GM12878 (cell line): Measurements from ENCODE around the gene MYO1D. TPM values are rescaled to one million over a fixed set of nuclear protein-coding genes. Genes with fewer than 3 reads are reported as not detected.

Experiments used
- ATAC-seq: fragments of 200-7000 bp; cut with Tn5 transposase; 3 replicates; pipeline ENCODE4 v1.9.1; 2020; ENCODE audit warnings: mild to moderate bottlenecking, moderate library complexity
- BruUV-seq: library from RNA; stranded (reverse); fragments of 400-500 nt; replicated peaks from 2 replicates; lab custom pipeline; 2021; lab: Mats Ljungman, UMichigan
- CTCF ChIA-PET: fragments of 300-600 bp; sonication (Branson Sonifier 250); formaldehyde crosslinking; extraction: SDS; loops from one replicate; lab custom pipeline; 2021; ENCODE audit warnings: inconsistent platforms; lab: Yijun Ruan, JAX
- POLR2A ChIA-PET: fragments of 350-600 bp; formaldehyde crosslinking; extraction: SDS; loops from one replicate; lab custom pipeline; 2021; ENCODE audit warnings: inconsistent platforms; lab: Charles Lee
- RAD21 ChIA-PET: fragments of 300-600 bp; sonication (Branson Sonifier 250); formaldehyde crosslinking; loops from one replicate; lab custom pipeline; 2023; ENCODE audit warnings: antibody characterized with exemption; ENCODE audit not compliant: unreplicated experiment; lab: Charles Lee
- SMC1A ChIA-PET: fragments of 300-600 bp; sonication (Branson Sonifier 250); formaldehyde crosslinking; loops from one replicate; lab custom pipeline; 2023; ENCODE audit not compliant: unreplicated experiment, uncharacterized antibody; lab: Charles Lee
- DNase-seq: peaks from one replicate; pipeline ENCODE4 v3.0.0-alpha.2; 2011; ENCODE audit warnings: low read depth, low spot score
- FAIRE-seq: peaks from 3 replicates; lab custom pipeline; 2011; peaks lifted over from hg19 to GRCh38; lab: Jason Lieb, UNC
- H2AFZ ChIP-seq: 2 replicates; pipeline ENCODE4 v1.6.0; 2011; ENCODE audit warnings: low read depth, low read length, control low read depth; ENCODE audit not compliant: control insufficient read depth
- H3K27ac ChIP-seq: 2 replicates; pipeline ENCODE4 v1.5.1; 2011; ENCODE audit warnings: control low read depth; ENCODE audit not compliant: control insufficient read depth, insufficient read depth
- H3K27me3 ChIP-seq, 2 experiments: replicated peaks in 1 of 2; 2 replicates each; pipeline versions ENCODE4 v1.6.0 to v1.6.1; 2011; ENCODE audit warnings: low read length in 1 of 2; ENCODE audit not compliant: control insufficient read depth in 2 of 2, insufficient read depth in 2 of 2
- H3K36me3 ChIP-seq, 2 experiments: 2 replicates each; pipeline ENCODE4 v1.5.1; 2011; ENCODE audit warnings: low read length in 1 of 2; ENCODE audit not compliant: control insufficient read depth in 2 of 2, insufficient read depth in 2 of 2
- H3K4me1 ChIP-seq: 2 replicates; pipeline ENCODE4 v1.6.1; 2011; ENCODE audit warnings: mild to moderate bottlenecking, low read length, moderate library complexity, mixed read lengths; ENCODE audit not compliant: control insufficient read depth, insufficient read depth
- H3K4me2 ChIP-seq: 2 replicates; pipeline ENCODE4 v1.6.0; 2011; ENCODE audit warnings: control low read depth; ENCODE audit not compliant: control insufficient read depth, insufficient read depth
- H3K4me3 ChIP-seq: fragments of 200-600 bp; sonication (generic); 2 replicates; pipeline ENCODE4 v1.5.1; 2016
- H3K79me2 ChIP-seq: 2 replicates; pipeline ENCODE4 v1.6.0; 2011; ENCODE audit warnings: low read length; ENCODE audit not compliant: control insufficient read depth, insufficient read depth
- H3K9ac ChIP-seq: 2 replicates; pipeline ENCODE4 v1.8.0; 2011; ENCODE audit warnings: low read length, control low read depth, mixed read lengths; ENCODE audit not compliant: control insufficient read depth, insufficient read depth
- H3K9me3 ChIP-seq: replicated peaks from 3 replicates; pipeline ENCODE4 v1.5.1; 2011; ENCODE audit warnings: mild to moderate bottlenecking, low read length; ENCODE audit not compliant: control insufficient read depth, insufficient read depth
- H4K20me1 ChIP-seq: 2 replicates; pipeline ENCODE4 v1.6.0; 2011; ENCODE audit not compliant: control insufficient read depth, insufficient read depth
- ESRRA ChIP-seq: IDR thresholded peaks from 2 replicates; pipeline ENCODE4 v1.6.1; 2012; ENCODE audit warnings: mild to moderate bottlenecking, low read length, improper control_type of control experiment
- JUNB ChIP-seq: IDR thresholded peaks from 2 replicates; pipeline ENCODE4 v1.6.1; 2016; ENCODE audit warnings: antibody characterized with exemption, mild to moderate bottlenecking
- NBN ChIP-seq: fragments of 450-650 bp; IDR thresholded peaks from 2 replicates; pipeline ENCODE4 v1.6.1; 2016
- POU2F2 ChIP-seq: IDR thresholded peaks from 3 replicates; pipeline ENCODE4 v1.6.1; 2011; ENCODE audit warnings: low read depth, mild to moderate bottlenecking, low read length, borderline replicate concordance
- RB1 ChIP-seq: fragments of 450-650 bp; formaldehyde crosslinking; IDR thresholded peaks from 2 replicates; pipeline ENCODE4 v1.6.1; 2017; ENCODE audit warnings: mild to moderate bottlenecking, borderline replicate concordance
- SPI1 ChIP-seq: IDR thresholded peaks from 2 replicates; pipeline ENCODE4 v1.6.1; 2011; ENCODE audit warnings: low read depth, mild to moderate bottlenecking, low read length, moderate library complexity, borderline replicate concordance; ENCODE audit not compliant: insufficient read depth
- SREBF1 ChIP-seq: IDR thresholded peaks from 2 replicates; pipeline ENCODE4 v1.6.1; 2012; ENCODE audit warnings: mild to moderate bottlenecking, low read length
- SREBF2 ChIP-seq: IDR thresholded peaks from 2 replicates; pipeline ENCODE4 v1.6.1; 2012; ENCODE audit warnings: mild to moderate bottlenecking, low read length
- STAT3 ChIP-seq: IDR thresholded peaks from 2 replicates; pipeline ENCODE4 v1.6.1; 2011; ENCODE audit warnings: low read depth, low read length, improper control_type of control experiment
- TARDBP ChIP-seq: IDR thresholded peaks from 2 replicates; pipeline ENCODE4 v1.6.1; 2016; ENCODE audit warnings: borderline replicate concordance
- WGBS: methylation state at CpG from one replicate; pipeline ENCODE4 v1.1.6; 2016; ENCODE audit warnings: low lambda C conversion rate; ENCODE audit not compliant: insufficient replicate concordance, insufficient coverage; ENCODE audit errors: missing lambda C conversion rate; 5-methylcytosine and 5-hydroxymethylcytosine counted together
- in situ Hi-C: fragments of 300-500 bp; cut with MboI; formaldehyde crosslinking; loops from 9 replicates; pipeline ENCODE4 v1.14.3; 2018; ENCODE audit warnings: mixed read lengths
- intact Hi-C: fragments of 100-400 bp; cut with micrococcal nuclease; formaldehyde crosslinking; loops from one replicate; pipeline ENCODE4 v1.14.2; 2022; ENCODE audit not compliant: unreplicated experiment
- polyA plus RNA-seq, 11 experiments: library from polyadenylated mRNA; depleted of rRNA in 4 of 11; unstranded in 6 of 11; stranded (reverse) in 5 of 11; fragments of >200 nt; fragmentation: Nextera tagmentation in 4 of 11; fragmentation: Illumina TruSeq in 1 of 11; extraction: Ambion mirVana in 4 of 11; extraction: Trizol in 1 of 11; gene quantifications; 1 replicate in 1 of 11; 2 replicates in 10 of 11; pipeline versions ENCODE4 v1.2.1 to v1.2.3, GENCODE V29; 2011 to 2016; ENCODE audit warnings: inconsistent platforms in 2 of 11, missing spikeins in 2 of 11, low read depth in 1 of 11
- total RNA-seq, 4 experiments: library from RNA; depleted of rRNA in 3 of 4; stranded (reverse); fragments of >200 nt in 3 of 4; fragmentation: Illumina TruSeq in 1 of 4; extraction: Trizol in 1 of 4; gene quantifications; 2 replicates each; pipeline versions ENCODE4 v1.2.1 to v1.2.3, GENCODE V29; 2013 to 2021
- TF ChIP-seq, protein P1 (sequence below): fragments of 150-350 bp; IDR thresholded peaks from 2 replicates; pipeline ENCODE4 v1.6.1; 2016; ENCODE audit warnings: low read depth, low read length
- TF ChIP-seq, protein P2 (sequence below): IDR thresholded peaks from 2 replicates; pipeline ENCODE4 v1.6.1; 2012; ENCODE audit warnings: low read length, inconsistent platforms

Gene MYO1D
- total and polyA plus RNA-seq, 10 of the 15 experiments (the other 5 are each of a cell fraction or from before 2014, with no cell fraction given), result 1.8 to 37.7 (median 25.4) TPM

DNA sequence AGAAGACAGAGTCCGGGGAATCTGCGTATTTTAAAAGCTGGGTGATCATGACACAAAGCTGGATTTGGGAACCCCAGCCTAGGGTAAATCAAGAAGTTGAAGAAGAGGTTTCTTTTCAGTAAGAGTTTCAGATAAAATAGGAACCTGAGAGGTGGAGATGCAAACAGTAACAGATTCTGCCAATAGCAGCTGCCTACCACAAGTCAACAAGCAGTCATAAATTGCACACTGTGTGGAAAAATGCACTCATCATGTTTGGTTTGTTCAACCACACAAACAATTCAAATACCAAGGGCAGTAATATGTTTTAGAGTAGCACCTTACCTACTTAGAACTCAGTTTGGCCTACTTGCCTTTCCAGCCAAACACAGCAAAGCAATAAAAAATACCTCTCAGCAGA, 14.0 kb downstream of the MYO1D start:
- no peaks in the 10 kb centered on the region; the same call in none of the 2 replicates for H3K79me2 ChIP-seq
- BruUV-seq, result no TSS peak
- ChIA-PET SMC1A (interaction anchor here (0.6 to 12.8 kb wide), 4 partner anchors 12 to 67 kb away, joined by 3 to 127 read pairs (median 27); partner anchors contain the start of gene MYO1D), CTCF (interaction anchor here (1.2 to 10.7 kb wide), 3 partner anchors 12 to 79 kb away, joined by 5 to 112 read pairs (median 7); partner anchors contain the start of gene MYO1D), POLR2A (interaction anchor here (0.6 to 2.4 kb wide), 5 partner anchors 11 to 293 kb away, joined by 4 to 20 read pairs (median 5); partner anchors contain the start of gene MYO1D), RAD21 (interaction anchor here (2.1 to 7.0 kb wide), 3 partner anchors 9 to 34 kb away, joined by 10 to 46 read pairs (median 11); partner anchors contain the start of gene MYO1D)
- intact Hi-C loops, result loop anchor here (5.0 kb wide), 1 partner anchor 36 kb away; no protein-coding TSS in a partner anchor
- H3K27me3 ChIP-seq, result no peaks in the 10 kb centered on the region
- peak; percentile 11; the same call in 2 of the 3 replicates for ATAC-seq
- H3K9me3 ChIP-seq, result no peaks in the 10 kb centered on the region
- H3K4me1 ChIP-seq, result peaks cover 6% of the 10 kb centered on the region; the same call in 1 of the 2 replicates
- no peaks in the 10 kb centered on the region for H4K20me1 ChIP-seq
- in situ Hi-C loops, result no loop called here
- WGBS, result 95% methylated on average over 2 of the region's 2 CpGs
- H2AFZ ChIP-seq, result no peak overlapping the region
- no peak overlapping the region for H3K27ac ChIP-seq
- H3K36me3 ChIP-seq, result no peaks in the 10 kb centered on the region
- H3K9ac ChIP-seq, result no peak overlapping the region
- no peak overlapping the region for H3K4me3 ChIP-seq
- DNase-seq, result no peak
- no peak for TF ChIP-seq SPI1
- TF ChIP-seq SREBF1, result no peak
- no peak for TF ChIP-seq POU2F2
- TF ChIP-seq, all 136 proteins: peak for 0
- no peak for FAIRE-seq
- H3K4me2 ChIP-seq, result no peak overlapping the region; the same call in 1 of the 2 replicates

DNA sequence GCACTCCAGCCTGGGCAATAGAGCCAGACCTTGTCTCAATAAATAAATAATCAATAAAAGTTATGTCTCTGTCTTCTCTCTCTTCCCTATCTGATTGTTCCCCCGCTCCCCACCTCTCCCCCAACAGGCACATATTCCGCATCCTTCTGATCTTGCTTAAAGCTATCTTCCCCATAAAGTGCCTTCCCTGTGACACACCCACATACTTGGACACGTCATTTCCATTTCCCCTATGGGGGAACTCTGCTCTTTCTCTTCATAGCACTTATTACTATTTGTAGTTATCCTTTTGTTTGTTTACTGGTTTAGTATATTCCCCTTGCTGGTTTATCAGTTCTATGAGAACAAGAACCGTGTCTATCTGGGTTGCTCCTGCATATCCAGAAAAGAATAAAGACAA, 14.9 kb downstream of the MYO1D start:
- no TSS peak for BruUV-seq
- ChIA-PET RAD21 (interaction anchor here (2.1 to 7.0 kb wide), 4 partner anchors 10 to 33 kb away, joined by 10 to 46 read pairs (median 16); partner anchors contain the start of gene MYO1D), POLR2A (interaction anchor here (1.1 to 3.2 kb wide), 2 partner anchors 14 to 24 kb away, joined by 5 to 21 read pairs; partner anchors contain the start of gene MYO1D), CTCF (interaction anchor here (0.5 to 10.7 kb wide), 6 partner anchors 13 to 400 kb away, joined by 3 to 112 read pairs (median 4); partner anchors contain the start of gene MYO1D), SMC1A (interaction anchor here (0.7 to 12.8 kb wide), 5 partner anchors 13 to 79 kb away, joined by 3 to 127 read pairs (median 3); partner anchors contain the start of gene MYO1D)
- Histone ChIP-seq H3K36me3 (no peaks in the 10 kb centered on the region), H3K9ac (no peak overlapping the region), H2AFZ (no peak overlapping the region), H3K27ac (no peak overlapping the region), H3K4me2 (no peak overlapping the region), H4K20me1 (no peaks in the 10 kb centered on the region), H3K4me3 (no peak overlapping the region), H3K79me2 (no peaks in the 10 kb centered on the region; the same call in none of the 2 replicates), H3K9me3 (no peaks in the 10 kb centered on the region), H3K4me1 (peaks cover 6% of the 10 kb centered on the region; the same call in 1 of the 2 replicates), H3K27me3 (no peaks in the 10 kb centered on the region)
- ATAC-seq, result no peak
- in situ Hi-C loops (no loop called here), intact Hi-C loops (loop anchor here (5.0 kb wide), 1 partner anchor 35 kb away; no protein-coding TSS in a partner anchor)
- 97% methylated on average over 4 of the region's 4 CpGs for WGBS
- DNase-seq, result no peak
- no peak for FAIRE-seq
- TF ChIP-seq TARDBP (no peak), JUNB (no peak), NBN (no peak), SREBF1 (no peak), STAT3 (no peak), SREBF2 (no peak), RB1 (no peak), ESRRA (no peak)
- TF ChIP-seq, protein P1, sequence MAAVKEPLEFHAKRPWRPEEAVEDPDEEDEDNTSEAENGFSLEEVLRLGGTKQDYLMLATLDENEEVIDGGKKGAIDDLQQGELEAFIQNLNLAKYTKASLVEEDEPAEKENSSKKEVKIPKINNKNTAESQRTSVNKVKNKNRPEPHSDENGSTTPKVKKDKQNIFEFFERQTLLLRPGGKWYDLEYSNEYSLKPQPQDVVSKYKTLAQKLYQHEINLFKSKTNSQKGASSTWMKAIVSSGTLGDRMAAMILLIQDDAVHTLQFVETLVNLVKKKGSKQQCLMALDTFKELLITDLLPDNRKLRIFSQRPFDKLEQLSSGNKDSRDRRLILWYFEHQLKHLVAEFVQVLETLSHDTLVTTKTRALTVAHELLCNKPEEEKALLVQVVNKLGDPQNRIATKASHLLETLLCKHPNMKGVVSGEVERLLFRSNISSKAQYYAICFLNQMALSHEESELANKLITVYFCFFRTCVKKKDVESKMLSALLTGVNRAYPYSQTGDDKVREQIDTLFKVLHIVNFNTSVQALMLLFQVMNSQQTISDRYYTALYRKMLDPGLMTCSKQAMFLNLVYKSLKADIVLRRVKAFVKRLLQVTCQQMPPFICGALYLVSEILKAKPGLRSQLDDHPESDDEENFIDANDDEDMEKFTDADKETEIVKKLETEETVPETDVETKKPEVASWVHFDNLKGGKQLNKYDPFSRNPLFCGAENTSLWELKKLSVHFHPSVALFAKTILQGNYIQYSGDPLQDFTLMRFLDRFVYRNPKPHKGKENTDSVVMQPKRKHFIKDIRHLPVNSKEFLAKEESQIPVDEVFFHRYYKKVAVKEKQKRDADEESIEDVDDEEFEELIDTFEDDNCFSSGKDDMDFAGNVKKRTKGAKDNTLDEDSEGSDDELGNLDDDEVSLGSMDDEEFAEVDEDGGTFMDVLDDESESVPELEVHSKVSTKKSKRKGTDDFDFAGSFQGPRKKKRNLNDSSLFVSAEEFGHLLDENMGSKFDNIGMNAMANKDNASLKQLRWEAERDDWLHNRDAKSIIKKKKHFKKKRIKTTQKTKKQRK, result no peak
- TF ChIP-seq, protein P2, sequence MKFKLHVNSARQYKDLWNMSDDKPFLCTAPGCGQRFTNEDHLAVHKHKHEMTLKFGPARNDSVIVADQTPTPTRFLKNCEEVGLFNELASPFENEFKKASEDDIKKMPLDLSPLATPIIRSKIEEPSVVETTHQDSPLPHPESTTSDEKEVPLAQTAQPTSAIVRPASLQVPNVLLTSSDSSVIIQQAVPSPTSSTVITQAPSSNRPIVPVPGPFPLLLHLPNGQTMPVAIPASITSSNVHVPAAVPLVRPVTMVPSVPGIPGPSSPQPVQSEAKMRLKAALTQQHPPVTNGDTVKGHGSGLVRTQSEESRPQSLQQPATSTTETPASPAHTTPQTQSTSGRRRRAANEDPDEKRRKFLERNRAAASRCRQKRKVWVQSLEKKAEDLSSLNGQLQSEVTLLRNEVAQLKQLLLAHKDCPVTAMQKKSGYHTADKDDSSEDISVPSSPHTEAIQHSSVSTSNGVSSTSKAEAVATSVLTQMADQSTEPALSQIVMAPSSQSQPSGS, result no peak
